NCI-H146 treated with DMSO at 0.1 percent for 48 hours (cell line): Measurements from ENCODE around the gene KCNA5.

Experiments
- DNase-seq: peaks from one replicate; lab custom pipeline; 2025; ENCODE audit not compliant: unreplicated experiment; lab: John Stamatoyannopoulos, UW

The KCNA5 gene

GRCh38 chr12:5063149-5063548, 19.5 kb downstream of the KCNA5 start:
- no peak for DNase-seq

GRCh38 chr12:5064913-5065490, 21.3 kb downstream of the KCNA5 start:
- DNase-seq: no peak

- DNase-seq: no peak
Measured at GRCh38 chr12:5066251-5066650, 22.6 kb downstream of the KCNA5 start.

GRCh38 chr12:5068126-5068525, 24.4 kb downstream of the KCNA5 start:
- DNase-seq: no peak

- DNase-seq: no peak
Measured at GRCh38 chr12:5068619-5069018, 24.9 kb downstream of the KCNA5 start.

GRCh38 chr12:5070090-5070489, 26.4 kb downstream of the KCNA5 start:
- no peak for DNase-seq

GRCh38 chr12:5071496-5071895, 27.8 kb downstream of the KCNA5 start:
- no peak for DNase-seq

- no peak for DNase-seq
Measured at GRCh38 chr12:5072311-5072710, 28.6 kb downstream of the KCNA5 start.

GRCh38 chr12:5073054-5073453, 29.4 kb downstream of the KCNA5 start:
- DNase-seq: no peak

- no peak for DNase-seq
Measured at GRCh38 chr12:5073853-5074252, 30.2 kb downstream of the KCNA5 start.

- DNase-seq: no peak
Measured at GRCh38 chr12:5076761-5077160, 33.1 kb downstream of the KCNA5 start.

GRCh38 chr12:5078423-5078822, 34.7 kb downstream of the KCNA5 start:
- no peak for DNase-seq

GRCh38 chr12:5081016-5081415, 37.3 kb downstream of the KCNA5 start:
- DNase-seq: no peak

GRCh38 chr12:5083955-5084849, 40.5 kb downstream of the KCNA5 start:
- peak; percentile 62 for DNase-seq

GRCh38 chr12:5085896-5086295, 42.2 kb downstream of the KCNA5 start:
- DNase-seq: no peak

- DNase-seq: no peak
Measured at GRCh38 chr12:5087831-5088554, 44.3 kb downstream of the KCNA5 start.

GRCh38 chr12:5088586-5089264, 45.0 kb downstream of the KCNA5 start:
- no peak for DNase-seq

GRCh38 chr12:5094551-5094950, 50.9 kb downstream of the KCNA5 start:
- DNase-seq: no peak

- no peak for DNase-seq
Measured at GRCh38 chr12:5094986-5095385, 51.3 kb downstream of the KCNA5 start.
